CD4-positive, alpha-beta T cell treated with Interleukin-6 at 100 ng/mL for 8 hours (primary cell): ENCODE results near the gene AREG.

Experiments
- DNase-seq: peaks from one replicate; pipeline ENCODE4 v3.0.0-alpha.2; 2020; ENCODE audit warnings: mixed read lengths, low spot score

AREG gene

DNA sequence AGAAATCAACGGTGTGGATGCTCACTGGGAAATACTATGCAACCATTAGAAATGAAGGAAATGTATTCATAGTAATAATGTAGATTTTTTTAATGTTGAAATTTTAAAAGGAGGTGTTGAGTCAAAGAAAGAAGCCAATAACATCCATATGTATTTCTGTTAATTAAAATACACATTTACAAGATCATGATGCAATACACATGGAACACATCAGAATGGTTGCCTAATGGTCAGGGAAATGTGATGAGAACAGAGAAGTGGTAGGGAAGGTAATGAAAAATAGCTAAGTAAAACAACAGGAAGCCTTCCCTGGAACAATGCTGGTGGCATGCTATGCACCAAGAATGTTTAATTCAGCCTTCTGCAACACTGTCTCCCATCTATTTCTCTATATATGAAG is 18.2 kb downstream of the AREG start:
- DNase-seq = no peak

DNA sequence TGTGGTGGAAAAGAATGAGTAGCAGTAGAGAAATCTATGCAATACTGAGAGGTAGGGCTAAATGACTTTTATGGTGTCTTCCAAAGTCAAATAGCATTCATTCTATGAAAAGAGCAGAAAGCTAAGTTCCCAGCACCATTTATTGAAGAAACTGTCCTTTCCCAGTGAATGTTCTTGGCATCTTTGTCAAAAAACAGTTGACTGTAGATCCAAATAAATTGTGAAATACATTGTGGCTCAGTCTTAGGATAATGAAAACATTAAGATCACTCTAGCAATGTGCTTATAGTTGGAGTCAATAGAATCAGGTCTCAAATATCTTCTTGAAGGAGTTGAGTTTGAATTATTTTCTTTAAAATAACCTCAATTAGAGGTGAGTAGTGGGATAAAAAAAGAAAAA is 19.4 kb downstream of the AREG start:
- DNase-seq = no peak

DNA sequence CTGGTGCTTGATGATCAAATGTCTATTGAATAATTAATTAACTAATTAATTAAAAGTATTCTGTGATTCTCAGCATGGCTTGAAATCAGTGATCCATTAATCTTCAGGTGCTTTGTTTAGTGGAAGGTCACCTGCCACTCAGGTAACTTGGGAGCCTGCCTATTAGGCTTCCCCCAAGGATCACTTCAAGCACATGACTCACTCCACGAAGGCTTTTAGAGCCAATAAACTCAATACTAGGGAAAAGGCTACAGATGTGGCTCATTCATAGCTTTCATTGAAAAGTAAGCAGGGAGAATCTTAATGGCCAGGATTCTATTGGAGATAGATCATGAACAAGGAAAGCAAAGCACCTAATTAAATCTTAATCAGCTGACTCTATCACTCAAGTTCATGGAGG is 21.3 kb downstream of the AREG start:
- DNase-seq = no peak

DNA sequence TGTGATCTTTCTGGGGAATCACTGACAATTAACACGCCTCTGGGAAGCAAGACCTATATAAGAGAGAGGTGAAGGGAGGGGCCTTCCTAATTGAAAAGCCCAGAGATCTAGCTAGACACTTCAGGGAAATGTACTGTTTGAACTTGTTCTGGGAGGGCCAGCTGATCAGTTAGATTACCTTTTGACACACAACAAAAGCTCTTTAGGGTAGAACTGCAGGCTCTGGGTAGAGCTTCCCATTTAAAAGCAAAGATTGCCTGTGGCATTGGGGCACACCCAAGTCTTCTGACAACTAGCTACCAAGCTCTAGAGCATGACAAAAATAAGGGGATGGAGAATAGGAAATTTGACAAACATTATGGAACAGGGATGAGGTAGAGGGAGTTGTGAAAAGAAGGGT is 26.3 kb downstream of the AREG start:
- DNase-seq = no peak

DNA sequence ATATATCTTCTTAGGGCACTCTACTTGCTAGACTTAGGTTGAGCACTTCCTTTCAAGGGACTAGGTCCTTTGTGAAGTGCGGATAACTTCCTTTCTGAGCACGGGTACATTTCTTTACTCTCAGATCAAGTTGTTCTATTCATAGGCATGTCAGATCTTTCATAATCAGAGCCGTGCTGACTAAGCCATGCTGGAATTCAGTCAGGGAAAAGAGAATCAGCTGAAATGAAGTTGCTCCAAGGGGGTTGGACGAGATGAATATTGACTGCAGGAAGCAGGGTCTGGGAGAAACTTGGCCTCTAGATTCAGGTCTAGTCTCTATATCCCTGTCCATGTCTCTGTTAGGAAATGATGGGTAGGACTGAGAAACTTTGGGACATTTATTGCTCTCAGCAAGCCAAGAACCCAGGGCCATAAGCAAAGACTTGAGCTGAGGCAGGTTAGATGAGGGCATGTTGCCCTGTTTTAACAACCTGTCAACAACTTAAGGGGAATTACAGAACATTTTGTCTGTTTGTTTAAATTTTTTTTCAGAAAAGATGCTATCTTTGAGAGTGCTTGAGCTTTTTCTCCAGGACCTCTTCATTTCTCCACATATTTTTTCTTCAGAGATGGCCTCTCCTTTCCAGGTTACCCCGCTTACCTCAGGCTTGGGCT is 28.3 kb downstream of the AREG start:
- no peak for DNase-seq

DNA sequence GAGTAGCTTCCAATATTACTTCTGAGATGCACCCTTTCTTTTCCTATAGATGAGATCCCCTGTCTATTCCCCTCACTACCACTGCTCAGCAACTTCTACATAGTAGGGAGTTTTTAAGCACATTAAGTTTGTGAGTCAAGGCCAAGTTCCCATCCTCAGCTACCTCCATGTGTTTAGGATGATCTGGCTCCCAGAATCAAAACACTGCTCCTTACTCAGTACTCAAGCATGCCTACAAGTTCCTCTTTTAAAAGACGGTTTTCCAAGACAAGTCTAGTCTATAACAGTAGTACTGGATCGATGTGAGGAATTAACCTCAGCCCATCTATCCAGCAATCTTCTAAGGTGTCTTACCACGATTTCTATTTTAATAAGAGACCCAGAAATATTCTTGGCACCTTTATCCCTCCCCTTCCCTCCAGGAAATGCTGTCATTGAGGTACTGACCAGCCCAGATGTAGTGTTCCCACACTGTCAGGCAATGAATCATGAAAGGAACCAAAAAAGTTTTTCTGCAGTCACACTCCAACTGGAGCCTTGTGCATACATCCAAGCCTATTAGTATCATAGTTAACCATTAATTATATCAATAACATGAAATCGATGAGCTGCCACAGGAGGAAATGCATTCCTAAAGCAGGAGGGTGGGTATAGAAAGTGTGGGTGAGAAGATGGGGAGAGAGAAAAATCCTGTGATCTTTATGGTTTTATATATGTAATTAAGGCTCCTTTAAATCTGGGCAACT is 29.6 kb downstream of the AREG start:
- DNase-seq = no peak

DNA sequence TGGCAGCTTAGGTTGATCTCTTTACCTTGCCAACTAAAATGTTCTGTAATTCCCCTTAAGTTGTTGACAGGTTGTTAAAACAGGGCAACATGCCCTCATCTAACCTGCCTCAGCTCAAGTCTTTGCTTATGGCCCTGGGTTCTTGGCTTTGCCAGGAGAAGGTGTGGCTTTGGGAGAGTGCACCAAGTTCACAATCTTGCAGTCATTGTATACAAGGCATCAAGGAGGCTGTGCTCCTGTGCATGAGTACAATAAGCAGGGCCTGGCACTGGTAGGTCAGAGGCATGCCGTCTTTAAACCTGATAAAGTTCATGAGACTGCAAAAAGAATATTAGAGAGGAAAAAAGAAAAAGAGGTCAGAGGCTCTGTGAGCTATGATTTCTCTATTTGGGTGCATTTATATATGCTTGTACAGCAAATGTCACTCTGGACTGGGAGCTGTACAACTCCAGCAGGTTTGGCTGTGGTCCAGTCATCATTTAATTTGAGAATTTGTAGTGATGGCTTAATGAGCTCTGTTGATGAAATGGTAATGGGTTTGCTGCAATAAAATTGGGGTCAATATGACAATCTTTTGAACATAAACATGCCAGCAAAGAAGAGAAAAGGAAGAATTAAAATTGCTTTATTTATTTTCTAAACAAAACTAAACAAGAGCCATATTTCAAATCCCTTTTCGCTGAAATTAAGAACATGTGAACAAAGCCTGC is 30.3 kb downstream of the AREG start:
- no peak for DNase-seq

DNA sequence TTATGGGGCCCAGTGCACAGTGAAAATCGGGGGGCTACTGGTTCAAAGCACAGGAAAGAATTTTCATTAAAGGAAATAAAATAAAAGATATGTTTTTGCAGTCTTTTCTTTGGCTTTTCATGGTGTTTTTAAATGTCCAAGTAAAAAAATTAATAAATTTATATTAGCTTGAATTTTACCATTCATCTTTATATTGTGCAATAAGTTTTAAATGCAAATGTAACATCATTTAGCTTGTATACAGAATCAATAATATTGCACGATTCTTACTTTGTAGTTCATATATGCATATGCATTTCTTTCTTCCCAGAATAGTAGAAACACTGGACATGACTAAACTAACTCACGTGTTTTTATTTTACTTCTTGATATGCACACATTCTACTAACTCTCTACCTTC is 31.0 kb downstream of the AREG start:
- no peak for DNase-seq

DNA sequence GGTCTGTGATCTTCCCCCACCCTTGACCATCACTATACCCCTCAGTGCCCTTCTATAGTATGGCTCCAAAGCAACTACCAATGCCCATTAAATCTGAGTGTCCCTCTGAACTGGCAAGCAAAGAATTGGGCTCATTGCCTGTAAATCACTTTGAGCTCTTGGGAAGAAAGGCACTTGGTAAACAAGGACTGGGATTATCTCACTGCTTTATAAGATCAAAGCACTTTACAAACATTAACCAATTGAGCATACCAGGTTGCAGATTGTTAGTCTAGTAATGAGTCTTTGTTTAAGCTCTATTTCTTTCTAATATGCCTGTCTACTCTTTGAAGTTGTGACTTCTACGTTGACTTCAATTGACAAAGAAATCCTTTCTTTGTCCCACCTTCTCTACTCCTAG is 34.1 kb downstream of the AREG start:
- no peak for DNase-seq

DNA sequence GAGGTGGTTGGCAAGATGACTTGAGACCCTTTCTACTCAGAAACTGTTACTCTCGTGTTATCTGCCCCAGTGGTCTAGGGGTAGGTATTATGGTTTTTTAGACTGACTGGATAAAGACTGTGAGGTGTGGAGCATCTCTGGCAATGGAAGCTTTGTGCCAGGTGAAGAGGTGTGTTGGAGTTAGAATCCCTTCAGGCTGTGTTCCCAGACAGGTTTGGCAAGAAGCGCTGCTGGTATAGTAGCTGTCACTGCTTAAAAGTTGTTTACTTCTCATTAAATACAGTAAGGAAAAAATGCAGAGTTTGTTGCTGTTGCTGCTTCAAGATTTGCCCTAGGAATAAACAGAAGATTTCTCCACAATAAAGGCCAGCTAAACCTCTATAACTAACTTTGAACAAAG is 35.3 kb downstream of the AREG start:
- no peak for DNase-seq

DNA sequence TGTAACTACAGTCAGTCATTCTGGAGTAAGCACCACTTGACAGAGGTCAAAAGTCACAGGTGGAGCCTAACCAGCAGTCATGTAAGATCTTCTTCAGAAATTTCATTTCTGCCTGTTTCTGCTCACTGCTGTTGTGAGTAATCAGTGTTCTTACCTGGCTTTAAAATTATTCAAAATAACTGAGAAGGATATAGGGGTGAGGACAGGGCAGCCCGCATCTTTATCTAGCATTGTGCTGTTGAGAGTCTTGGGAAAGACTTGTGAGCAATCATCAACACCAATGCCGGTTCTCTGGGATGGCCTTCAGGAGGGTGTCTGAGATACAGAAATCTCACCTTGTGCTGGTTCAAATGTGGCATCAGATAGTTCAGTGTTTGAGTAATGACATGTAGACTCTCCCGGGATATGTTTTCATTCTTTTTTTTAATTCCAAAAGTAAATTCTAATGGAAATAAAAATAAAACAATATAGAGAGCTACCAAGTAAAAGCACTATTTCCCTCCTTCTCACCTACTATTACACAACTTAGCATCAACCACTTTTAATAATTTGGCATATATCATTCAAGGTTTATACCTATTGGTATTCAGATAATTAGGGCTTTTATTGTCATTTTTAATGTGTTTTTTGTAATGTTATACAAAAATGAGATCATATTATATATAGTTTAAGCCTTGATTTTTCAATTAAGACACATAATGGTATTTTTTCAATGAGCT is 37.1 kb downstream of the AREG start:
- DNase-seq = no peak

DNA sequence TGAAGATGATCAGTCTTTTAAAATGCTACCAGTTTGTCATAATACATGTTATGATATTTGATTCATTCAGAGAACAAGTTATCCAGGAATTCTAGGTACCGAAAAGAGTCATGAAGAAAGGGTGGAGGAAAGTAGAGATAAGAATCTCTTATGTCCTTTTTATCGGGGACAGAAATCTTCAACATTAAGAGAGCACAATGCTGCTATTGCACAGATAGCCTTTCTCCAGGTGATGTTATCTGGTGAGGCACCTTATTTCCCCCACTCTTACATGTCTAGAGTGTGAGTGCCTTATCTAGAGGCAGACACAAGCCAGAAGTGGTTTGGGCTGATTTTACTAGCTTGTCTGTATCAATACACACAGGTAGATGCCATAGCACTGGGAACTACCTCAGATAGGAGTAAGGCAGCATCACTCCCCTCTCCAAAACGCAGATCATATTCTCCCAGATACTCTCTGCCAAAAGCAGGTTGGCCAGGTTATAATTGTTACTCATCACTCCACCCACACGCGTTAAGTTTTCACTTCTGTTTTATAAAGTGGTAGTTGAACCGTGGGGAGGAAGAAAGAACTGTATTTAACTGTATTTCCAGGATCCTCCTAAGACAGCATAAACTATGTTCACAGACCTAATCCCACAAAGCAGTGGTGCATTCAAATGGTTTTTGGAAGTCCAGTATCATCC is 38.4 kb downstream of the AREG start:
- DNase-seq = no peak

DNA sequence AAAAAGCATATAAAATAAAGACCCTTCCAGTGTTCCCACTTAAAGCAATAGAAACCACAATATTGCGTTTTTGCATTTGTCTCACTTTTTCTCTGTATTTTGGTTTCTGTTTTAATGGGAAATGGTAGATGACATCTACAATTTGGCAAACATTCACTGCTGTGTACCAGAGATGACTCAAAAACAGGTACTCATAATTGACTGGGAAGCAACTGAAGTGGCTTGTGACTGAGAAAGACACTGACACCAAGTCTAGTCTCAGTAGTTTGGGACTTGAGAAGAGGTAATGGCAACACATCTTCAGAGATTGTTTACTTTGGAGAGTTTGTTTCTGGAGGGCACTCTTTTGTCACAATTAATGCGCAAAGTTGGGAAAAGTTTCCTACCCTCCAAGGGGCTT is 42.0 kb downstream of the AREG start:
- DNase-seq = no peak

DNA sequence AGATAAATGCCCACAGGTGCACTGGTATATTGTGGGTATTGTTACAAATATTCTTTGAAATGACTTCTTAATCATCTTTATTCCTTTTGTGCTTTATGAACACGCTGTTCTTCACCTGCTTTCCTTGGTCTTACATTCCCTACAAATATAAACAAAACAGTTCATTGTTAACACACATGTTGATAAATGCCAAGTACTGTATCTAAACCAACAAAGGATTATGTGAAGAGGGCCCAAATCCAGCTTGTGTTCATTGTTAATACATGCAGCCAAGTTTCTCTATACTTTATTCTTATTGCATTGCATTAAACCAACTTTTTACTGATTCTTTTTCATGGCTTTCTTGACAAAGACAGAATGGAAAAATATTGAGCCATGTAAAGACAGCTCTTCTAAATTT is 42.8 kb downstream of the AREG start:
- no peak for DNase-seq

DNA sequence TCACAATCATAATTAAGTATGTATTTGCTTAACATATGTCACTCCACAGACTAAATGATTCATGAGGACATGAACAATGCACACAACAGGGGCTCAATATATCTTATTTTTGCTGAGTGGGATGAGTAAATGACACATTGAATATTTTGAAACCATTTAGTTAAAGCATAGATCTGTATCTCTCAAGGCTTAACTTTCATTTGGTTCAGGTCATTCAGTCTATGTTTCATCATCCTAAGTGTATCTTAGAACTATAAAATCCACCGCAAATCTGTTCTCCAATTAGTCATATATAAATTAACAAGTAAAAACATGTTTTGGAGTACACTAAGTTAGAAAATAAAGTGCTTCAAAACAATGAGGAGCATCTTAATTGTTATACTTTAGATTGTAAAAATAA is 45.8 kb downstream of the AREG start:
- DNase-seq = no peak

DNA sequence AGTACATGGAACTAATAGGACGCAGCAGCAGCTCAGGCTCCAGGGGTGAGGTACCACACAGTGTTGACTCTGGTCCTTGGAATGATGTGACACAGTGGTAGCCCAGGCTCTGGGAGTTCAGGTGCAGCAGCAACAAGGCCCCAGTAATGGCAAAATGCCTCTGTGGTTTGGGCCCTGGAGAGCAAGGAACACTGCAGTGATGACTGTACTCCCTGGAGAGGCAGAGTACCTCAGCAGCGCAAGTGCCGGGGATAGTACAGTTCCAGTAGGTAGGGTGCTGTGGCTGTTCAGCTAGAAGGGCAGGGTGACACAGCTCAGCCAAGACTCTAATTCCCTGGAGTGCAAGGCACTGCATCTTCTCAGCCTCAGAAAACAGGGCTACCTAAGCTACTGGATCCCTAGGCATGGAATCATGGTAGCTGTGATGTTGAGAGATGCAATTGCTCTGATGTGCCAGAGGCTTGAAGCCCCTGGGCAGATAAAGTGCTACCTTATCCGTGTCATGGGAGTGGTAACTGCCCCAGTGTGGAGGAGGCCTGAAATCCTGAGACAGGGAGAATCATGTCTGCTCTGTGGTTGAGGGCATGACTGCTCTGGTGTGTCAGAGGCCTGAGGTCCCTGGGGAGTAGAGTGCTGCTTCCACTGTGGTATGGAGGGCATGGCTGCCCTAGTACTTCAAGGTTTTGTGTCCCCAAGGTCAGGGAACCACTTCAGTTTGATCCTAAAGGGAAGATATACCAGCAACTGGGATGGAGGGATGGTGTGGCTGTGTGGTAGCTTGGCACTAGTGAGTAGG is 55.2 kb downstream of the AREG start:
- no peak for DNase-seq

DNA sequence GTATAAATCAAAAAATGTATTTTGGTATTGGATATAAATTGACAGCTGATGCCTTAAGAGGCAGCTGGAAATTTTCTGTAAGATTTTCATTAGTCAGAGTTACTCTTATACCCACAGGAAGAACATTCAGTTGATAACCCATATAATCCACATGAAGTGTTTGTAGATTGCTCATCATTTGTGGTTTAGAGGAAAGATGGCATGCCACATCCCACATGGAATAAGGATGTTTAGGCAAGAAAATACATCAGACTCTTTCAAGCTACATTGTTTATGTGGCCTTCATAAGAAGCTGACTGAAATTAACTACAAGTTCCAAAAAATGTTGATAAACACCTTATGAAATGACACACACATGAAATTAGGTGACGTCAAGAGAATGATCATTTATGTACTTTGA is 56.6 kb downstream of the AREG start:
- no peak for DNase-seq

DNA sequence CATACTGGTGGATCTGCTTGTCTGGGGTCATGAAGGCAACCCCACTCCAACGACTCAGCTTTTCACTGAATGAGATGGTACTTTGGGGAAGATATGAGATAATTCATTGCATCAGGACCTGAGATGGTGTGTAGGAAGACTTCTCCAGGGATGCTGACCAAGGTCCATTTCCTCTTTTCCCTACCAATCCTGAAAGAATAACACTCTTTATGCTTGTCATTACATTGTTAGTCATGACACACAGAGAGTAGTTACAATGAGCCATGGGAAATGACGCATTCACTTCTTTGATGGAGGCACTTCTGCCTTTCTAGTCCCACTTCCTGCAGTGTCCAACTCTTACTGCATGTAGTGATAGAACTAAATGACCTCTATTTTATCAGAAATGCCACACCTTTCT is 58.6 kb downstream of the AREG start:
- DNase-seq = no peak

DNA sequence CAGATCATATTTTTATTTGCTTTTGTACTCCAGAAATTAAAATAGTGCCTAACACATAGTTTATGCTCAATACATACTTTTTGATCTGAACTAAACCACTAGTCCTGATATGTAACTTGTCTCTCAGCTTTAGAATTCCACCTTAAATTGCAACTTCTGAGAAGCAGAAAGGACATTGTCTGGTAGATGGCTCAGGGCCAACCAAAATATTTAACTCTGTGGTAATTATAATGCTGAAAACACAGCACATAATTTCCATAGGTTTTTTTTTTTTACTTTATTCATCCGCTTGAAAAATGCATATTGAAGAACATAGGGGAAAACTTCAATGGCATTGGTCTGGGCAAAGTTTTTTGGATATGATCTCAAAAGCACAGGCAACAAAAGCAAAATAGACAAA is 59.3 kb downstream of the AREG start:
- no peak for DNase-seq
